HG03097 (cell line): Measurements from ENCODE around the gene ALDH1A3.

Experiments
- ATAC-seq: cut with Tn5 transposase; IDR thresholded peaks from one replicate; pipeline ENCODE4 v1.9.1; 2021; ENCODE audit not compliant: unreplicated experiment, low FRiP score

The ALDH1A3 gene

GRCh38 chr15:100858294-100858693, 21.3 kb upstream of the ALDH1A3 start:
- ATAC-seq, result no peak

GRCh38 chr15:100859970-100860828, 19.4 kb upstream of the ALDH1A3 start:
- no peak for ATAC-seq

- ATAC-seq, result no peak
These were observed 18.7 kb upstream of the ALDH1A3 start for GRCh38 chr15:100860829-100861510.

- no peak for ATAC-seq
These were observed 18.1 kb upstream of the ALDH1A3 start for GRCh38 chr15:100861511-100861991.

- ATAC-seq, result no peak
These were observed 17.5 kb upstream of the ALDH1A3 start for GRCh38 chr15:100862162-100862561.

GRCh38 chr15:100863075-100863795, 16.4 kb upstream of the ALDH1A3 start:
- ATAC-seq, result no peak

GRCh38 chr15:100863796-100864267, 15.8 kb upstream of the ALDH1A3 start:
- no peak for ATAC-seq

GRCh38 chr15:100866386-100867330, 13.0 kb upstream of the ALDH1A3 start:
- ATAC-seq, result no peak

GRCh38 chr15:100867433-100867832, 12.2 kb upstream of the ALDH1A3 start:
- ATAC-seq, result no peak

GRCh38 chr15:100869151-100869999, 10.3 kb upstream of the ALDH1A3 start:
- no peak for ATAC-seq

GRCh38 chr15:100873029-100873677, 6.5 kb upstream of the ALDH1A3 start:
- no peak for ATAC-seq

- ATAC-seq, result no peak
These were observed 4.1 kb upstream of the ALDH1A3 start for GRCh38 chr15:100875495-100875894.

- no peak for ATAC-seq
These were observed 3.7 kb upstream of the ALDH1A3 start for GRCh38 chr15:100875976-100876375.

GRCh38 chr15:100877551-100877950, 2.1 kb upstream of the ALDH1A3 start:
- ATAC-seq, result no peak

- no peak for ATAC-seq
These were observed 1.5 kb upstream of the ALDH1A3 start for GRCh38 chr15:100878130-100878529.

GRCh38 chr15:100878648-100879047, 983 bp upstream of the ALDH1A3 start:
- ATAC-seq, result no peak

- ATAC-seq, result no peak
These were observed 569 bp upstream of the ALDH1A3 start for GRCh38 chr15:100879061-100879463.

- ATAC-seq, result no peak
These were observed 687 bp downstream of the ALDH1A3 start for GRCh38 chr15:100880139-100880896.
